CD14-positive monocyte (primary cell): ENCODE data around the gene NAPG. TPM values are rescaled to one million over a fixed set of nuclear protein-coding genes. Genes with fewer than 3 reads are reported as not detected.
"Not testable (repeated sequence)": the region's sequence is repeated elsewhere in the genome, so short reads cannot be mapped to it uniquely, and the experiment has no call there.

ENCODE experiments used
- DNase-seq, 3 donors: peaks; one replicate each; pipeline ENCODE4 v3.0.0-alpha.2; 2011 to 2022
- H2AFZ ChIP-seq: 2 replicates; pipeline ENCODE4 v1.6.0; 2012; ENCODE audit warnings: mild to moderate bottlenecking, low read depth, low read length, inconsistent platforms; ENCODE audit not compliant: insufficient read depth, poor library complexity, severe bottlenecking
- H3K27ac ChIP-seq, 2 donors: 1 replicate in 1 of 2; 2 replicates in 1 of 2; pipeline ENCODE4 v1.5.1; 2012 to 2013; ENCODE audit warnings: low read length in 2 of 2, control low read depth in 1 of 2, inconsistent platforms in 1 of 2, low read depth in 1 of 2, mild to moderate bottlenecking in 1 of 2
- H3K27me3 ChIP-seq, 2 donors: one replicate each; pipeline versions ENCODE4 v1.6.0 to v1.6.1; 2011 to 2013; ENCODE audit warnings: low read length in 2 of 2; ENCODE audit not compliant: control insufficient read depth in 2 of 2, insufficient read depth in 2 of 2
- H3K36me3 ChIP-seq, 2 donors: replicated peaks in 1 of 2; 1 replicate in 1 of 2; 2 replicates in 1 of 2; pipeline versions ENCODE4 v1.5.1 to v1.6.1; 2012 to 2013; ENCODE audit warnings: low read length in 2 of 2, control low read depth in 1 of 2, inconsistent platforms in 1 of 2, mild to moderate bottlenecking in 1 of 2; ENCODE audit not compliant: insufficient read depth in 2 of 2, control insufficient read depth in 1 of 2
- H3K4me1 ChIP-seq, 2 donors: 1 replicate in 1 of 2; 2 replicates in 1 of 2; pipeline versions ENCODE4 v1.5.1 to v1.6.1; 2012 to 2013; ENCODE audit warnings: low read length in 2 of 2, control low read depth in 1 of 2, inconsistent platforms in 1 of 2, mild to moderate bottlenecking in 1 of 2, moderate library complexity in 1 of 2; ENCODE audit not compliant: insufficient read depth in 2 of 2, control insufficient read depth in 1 of 2
- H3K4me2 ChIP-seq: replicated peaks from 2 replicates; pipeline ENCODE3; 2012; ENCODE audit warnings: low read length, moderate library complexity, mild to moderate bottlenecking; ENCODE audit not compliant: poor library complexity, severe bottlenecking; ENCODE audit errors: extremely low read depth
- H3K4me3 ChIP-seq, 3 experiments: fragments of 200-600 bp in 1 of 3; sonication (generic) in 1 of 3; replicated peaks in 1 of 3; 1 replicate in 2 of 3; 2 replicates in 1 of 3; pipeline ENCODE4 v1.5.1; 2011 to 2013; ENCODE audit warnings: low read length in 3 of 3, mild to moderate bottlenecking in 3 of 3, control low read depth in 2 of 3, low read depth in 2 of 3, inconsistent platforms in 1 of 3, moderate library complexity in 1 of 3
- H3K79me2 ChIP-seq: 2 replicates; pipeline ENCODE4 v1.6.0; 2012; ENCODE audit warnings: mild to moderate bottlenecking, control low read depth, inconsistent platforms, low read length, moderate library complexity; ENCODE audit not compliant: insufficient read depth
- H3K9ac ChIP-seq: 2 replicates; pipeline ENCODE4 v1.6.0; 2017; ENCODE audit warnings: low read length, mild to moderate bottlenecking; ENCODE audit not compliant: insufficient read depth, poor library complexity, severe bottlenecking
- H3K9me3 ChIP-seq, 2 donors: replicated peaks in 1 of 2; 1 replicate in 1 of 2; 2 replicates in 1 of 2; pipeline versions ENCODE4 v1.5.1 to v1.6.1; 2012 to 2013; ENCODE audit warnings: low read length in 2 of 2, control low read depth in 1 of 2; ENCODE audit not compliant: control insufficient read depth in 1 of 2, insufficient read depth in 1 of 2
- H4K20me1 ChIP-seq: 2 replicates; pipeline ENCODE4 v1.6.0; 2012; ENCODE audit warnings: mild to moderate bottlenecking, low read length, control low read depth, moderate library complexity; ENCODE audit not compliant: insufficient read depth
- H3K27ac Mint-ChIP-seq, 7 donors: one replicate each; pipeline ENCODE4 v1.8.0; 2020; ENCODE audit warnings: mild to moderate bottlenecking in 7 of 7, mixed read lengths in 7 of 7, moderate library complexity in 6 of 7, inconsistent platforms in 2 of 7
- H3K27me3 Mint-ChIP-seq, 3 donors: one replicate each; pipeline ENCODE4 v1.8.0; 2021 to 2022; ENCODE audit warnings: low read depth in 3 of 3, mild to moderate bottlenecking in 3 of 3, mixed read lengths in 3 of 3, moderate library complexity in 3 of 3, inconsistent platforms in 1 of 3
- H3K36me3 Mint-ChIP-seq, 2 donors: one replicate each; pipeline ENCODE4 v1.8.0; 2020; ENCODE audit warnings: mixed read lengths in 2 of 2, inconsistent platforms in 1 of 2, mild to moderate bottlenecking in 1 of 2
- H3K4me1 Mint-ChIP-seq: one replicate; pipeline ENCODE4 v1.8.0; 2020; ENCODE audit warnings: mild to moderate bottlenecking, mixed read lengths
- H3K4me3 Mint-ChIP-seq, 2 donors: one replicate each; pipeline ENCODE4 v1.8.0; 2020; ENCODE audit warnings: mild to moderate bottlenecking in 2 of 2, mixed read lengths in 2 of 2, moderate library complexity in 1 of 2
- H3K9me3 Mint-ChIP-seq, 7 donors: one replicate each; pipeline ENCODE4 v1.8.0; 2020 to 2022; ENCODE audit warnings: mixed read lengths in 7 of 7, mild to moderate bottlenecking in 6 of 7, moderate library complexity in 6 of 7, inconsistent platforms in 2 of 7
- CTCF ChIP-seq: fragments of 200-600 bp; IDR thresholded peaks from one replicate; pipeline ENCODE4 v1.8.0; 2022; ENCODE audit warnings: antibody characterized with exemption, mild to moderate bottlenecking
- WGBS: methylation state at CpG from one replicate; pipeline ENCODE4 v1.1.5; 2013; ENCODE audit warnings: missing lambda C conversion rate; ENCODE audit not compliant: insufficient coverage; 5-methylcytosine and 5-hydroxymethylcytosine counted together
- intact Hi-C, 2 donors: fragments of 100-400 bp; cut with micrococcal nuclease; formaldehyde crosslinking; loops; one replicate each; pipeline versions ENCODE4 v1.15.0 to v1.15.1; 2023
- polyA plus RNA-seq, 3 donors: library from polyadenylated mRNA; depleted of rRNA in 1 of 3; unstranded in 2 of 3; stranded (reverse) in 1 of 3; fragments of 300-500 nt in 2 of 3; fragments of >200 nt in 1 of 3; fragmentation: Illumina TruSeq in 2 of 3; gene quantifications; 1 replicate in 2 of 3; 2 replicates in 1 of 3; pipeline ENCODE4 v1.2.3, GENCODE V29; 2012 to 2021

Gene NAPG
- polyA plus RNA-seq, 3 donors, result 14.8 to 17.5 (median 15.9) TPM

- H3K4me3 ChIP-seq, result no peak overlapping the region
- intact Hi-C loops, result no loop called here
- Mint-ChIP-seq H3K36me3 (peaks cover 3 to 5% of the 10 kb centered on the region in 2 donors), H3K4me3 (no peak overlapping the region), H3K9me3 (peaks cover 0 to 12% (median 8%) of the 10 kb centered on the region in 7 donors), H3K4me1 (peaks cover 36% of the 10 kb centered on the region), H3K27me3 (peaks cover 0 to 1% (median 0%) of the 10 kb centered on the region in 3 donors), H3K27ac (peak overlapping the region in 2 of 7 donors; percentile 32 to 33)
- H3K27me3 ChIP-seq, result no peaks in the 10 kb centered on the region
- no peak overlapping the region for H3K9ac ChIP-seq
- H3K36me3 ChIP-seq, result no peaks in the 10 kb centered on the region
- no peaks in the 10 kb centered on the region for H3K9me3 ChIP-seq
- H3K4me1 ChIP-seq, result peaks cover 40 to 49% of the 10 kb centered on the region in 2 donors
- no peaks in the 10 kb centered on the region for H3K79me2 ChIP-seq
- no peak for DNase-seq
- no peak overlapping the region for H3K4me2 ChIP-seq
- 91% methylated on average over 5 of the region's 8 CpGs for WGBS
- H3K27ac ChIP-seq, result no peak overlapping the region
- TF ChIP-seq CTCF, result no peak
- H4K20me1 ChIP-seq, result no peaks in the 10 kb centered on the region
- H2AFZ ChIP-seq, result no peak overlapping the region
Observed at GRCh38 chr18:10590412-10590811, 64.6 kb downstream of the NAPG start.

- Histone ChIP-seq H3K79me2 (no peaks in the 10 kb centered on the region), H3K4me1 (peaks cover 40 to 56% of the 10 kb centered on the region in 2 donors), H3K4me2 (peak overlapping the region; percentile 0), H3K36me3 (no peaks in the 10 kb centered on the region), H3K4me3 (peak overlapping the region in 1 of 3 experiments; percentile 0), H3K9ac (no peak overlapping the region), H3K27me3 (no peaks in the 10 kb centered on the region), H3K27ac (peak overlapping the region; percentile 55 to 84), H2AFZ (peak overlapping the region; percentile 41), H3K9me3 (no peaks in the 10 kb centered on the region), H4K20me1 (no peaks in the 10 kb centered on the region)
- Mint-ChIP-seq H3K27me3 (peaks cover 0 to 1% (median 0%) of the 10 kb centered on the region in 3 donors), H3K4me1 (peaks cover 42% of the 10 kb centered on the region), H3K4me3 (peak overlapping the region in 1 of 2 donors; percentile 31), H3K9me3 (peaks cover 0 to 12% (median 7%) of the 10 kb centered on the region in 7 donors), H3K27ac (peak overlapping the region; percentile 85 to 99 (median 97)), H3K36me3 (peaks cover 3 to 8% of the 10 kb centered on the region in 2 donors)
- no peak for TF ChIP-seq CTCF
- no CpG with 5 or more reads among the region's 3 CpGs for WGBS
- intact Hi-C loops, result no loop called here
- peak; percentile 34 to 55 (median 53) for DNase-seq
Observed at GRCh38 chr18:10591896-10592295, 66.1 kb downstream of the NAPG start.

- H3K79me2 ChIP-seq, H3K36me3 ChIP-seq, H3K9ac ChIP-seq, H4K20me1 ChIP-seq, H3K27me3 ChIP-seq, H3K36me3 Mint-ChIP-seq, intact Hi-C loops, H2AFZ ChIP-seq, H3K27me3 Mint-ChIP-seq, H3K9me3 ChIP-seq: not testable (repeated sequence)
- Histone ChIP-seq H3K4me1 (peaks cover 40 to 56% of the 10 kb centered on the region in 2 donors), H3K4me3 (peak overlapping the region in 1 of 3 experiments; percentile 25), H3K27ac (peak overlapping the region; percentile 82 to 84), H3K4me2 (peak overlapping the region; percentile 36)
- Mint-ChIP-seq H3K4me1 (peaks cover 42% of the 10 kb centered on the region), H3K27ac (peak overlapping the region; percentile 91 to 99 (median 97)), H3K9me3 (peaks cover 0 to 10% (median 4%) of the 10 kb centered on the region in 7 donors), H3K4me3 (peak overlapping the region; percentile 44 to 79)
- no CpG with 5 or more reads among the region's 5 CpGs for WGBS
- DNase-seq, result peak; percentile 62
Observed at GRCh38 chr18:10593366-10594022, 67.7 kb downstream of the NAPG start.
